ENCODE measurements around the gene CCDC12. TPM values are rescaled to one million over a fixed set of nuclear protein-coding genes. Genes with fewer than 3 reads are reported as not detected.
"Not testable (repeated sequence)": the region's sequence is repeated elsewhere in the genome, so short reads cannot be mapped to it uniquely, and the experiment has no call there.

Gene CCDC12
- total RNA-seq, 1 experiment from 2014 or later: 32.1 TPM

DNA sequence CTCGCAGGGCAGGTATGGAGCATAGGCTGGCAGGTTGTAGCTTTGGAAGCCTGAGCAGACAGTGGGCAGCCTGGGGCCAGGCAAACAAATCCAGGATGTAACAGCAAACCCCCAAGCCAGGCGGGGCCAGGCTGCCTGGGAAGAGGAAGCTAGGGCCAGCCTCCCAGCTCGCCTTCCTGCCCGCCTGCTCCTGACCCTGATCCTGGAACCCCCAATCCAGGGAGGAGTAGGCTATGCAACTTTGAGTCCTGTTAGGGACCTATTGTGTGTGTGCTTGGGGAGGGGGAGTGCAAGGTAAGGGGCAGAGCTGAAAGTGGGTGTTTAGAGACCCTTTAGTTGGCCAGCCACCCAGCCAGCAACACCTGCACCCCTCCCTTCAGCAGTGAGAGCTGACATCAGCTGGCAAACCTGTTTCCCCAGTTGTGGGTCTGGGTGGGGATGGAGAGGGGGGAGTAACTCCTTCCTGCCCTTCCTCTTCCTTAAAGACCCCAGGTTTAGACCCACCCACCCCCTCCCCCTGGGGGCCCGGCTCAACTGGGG lies 5.5 kb upstream of the CCDC12 start:
- no peak for DNase-seq (ENCODE audit: low read depth)

GRCh38 chr3:46979958-46980497 lies 3.5 kb upstream of the CCDC12 start:
- no peak for DNase-seq (ENCODE audit: low read depth)

- DNase-seq (ENCODE audit: low read depth): peak; percentile 93
Measured at GRCh38 chr3:46978985-46979944, 2.7 kb upstream of the CCDC12 start, which contains the start of gene NBEAL2. TSS of gene NBEAL2 (plus strand) at chr3:46979666. CDS start at chr3:46979862, 196 bp downstream.

DNA sequence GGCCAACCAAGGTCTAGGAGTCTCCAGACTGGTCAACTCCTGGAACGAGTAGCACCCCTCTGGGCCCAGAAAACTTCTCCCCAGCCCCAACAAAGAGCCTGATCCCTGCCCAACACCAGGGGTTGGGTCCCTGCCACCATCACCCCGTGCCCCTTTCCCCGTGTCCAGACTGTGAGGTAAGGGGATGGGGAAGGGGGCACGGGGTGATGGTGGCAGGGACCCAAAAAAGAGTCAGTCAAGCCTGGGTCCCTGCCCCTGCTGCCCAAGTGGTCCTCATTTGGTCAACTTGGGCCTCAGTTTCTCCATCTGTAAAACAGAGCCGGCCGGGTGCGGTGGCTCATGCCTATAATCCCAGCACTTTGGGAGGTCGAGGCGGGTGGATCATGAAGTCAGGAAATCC lies 1.8 kb upstream of the CCDC12 start:
- DNase-seq (ENCODE audit: low read depth): no peak

GRCh38 chr3:46977811-46978195 lies 1.3 kb upstream of the CCDC12 start:
- no peak for DNase-seq (ENCODE audit: low read depth)

GRCh38 chr3:46974421-46975171 lies 1.9 kb downstream of the CCDC12 start:
- DNase-seq (ENCODE audit: low read depth): no peak

DNA sequence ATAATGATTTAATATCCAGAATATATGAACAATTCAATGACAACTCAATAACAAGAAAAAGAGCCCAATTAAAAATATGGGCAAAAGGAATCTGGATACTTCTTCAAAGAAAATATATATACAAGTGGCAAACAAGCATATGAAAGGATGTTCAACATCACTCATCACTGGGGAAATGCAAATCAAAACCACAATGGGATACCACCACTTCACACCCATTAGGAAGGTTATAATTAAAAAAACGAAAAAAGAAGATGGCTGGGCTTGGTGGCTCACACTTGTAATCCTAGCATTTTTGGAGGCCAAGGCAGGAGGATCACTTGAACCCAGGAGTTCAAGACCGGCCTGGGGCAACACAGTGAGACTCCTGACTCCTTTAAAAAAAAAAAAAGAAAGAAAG lies 4.1 kb downstream of the CCDC12 start:
- DNase-seq (ENCODE audit: low read depth): no peak

DNA sequence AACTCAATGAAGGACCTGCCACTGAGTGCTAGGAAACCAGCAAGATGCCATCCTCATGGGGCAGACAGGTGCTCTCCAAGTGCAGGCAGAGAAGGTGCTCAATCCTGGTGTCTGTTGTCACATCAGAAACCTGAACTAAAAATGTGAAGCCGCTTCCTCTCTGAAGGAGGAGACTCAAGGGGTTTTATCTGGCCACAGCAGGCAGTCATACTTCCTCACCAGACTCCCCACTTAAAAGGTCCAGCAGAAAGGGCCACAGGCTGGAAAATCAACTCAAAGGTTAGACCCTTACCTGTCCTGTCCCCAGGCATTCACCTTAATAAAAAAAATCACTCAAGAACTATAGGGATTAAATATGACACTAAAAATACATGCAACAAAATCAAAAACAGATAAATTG lies 4.8 kb downstream of the CCDC12 start:
- no peak for DNase-seq (ENCODE audit: low read depth)

DNA sequence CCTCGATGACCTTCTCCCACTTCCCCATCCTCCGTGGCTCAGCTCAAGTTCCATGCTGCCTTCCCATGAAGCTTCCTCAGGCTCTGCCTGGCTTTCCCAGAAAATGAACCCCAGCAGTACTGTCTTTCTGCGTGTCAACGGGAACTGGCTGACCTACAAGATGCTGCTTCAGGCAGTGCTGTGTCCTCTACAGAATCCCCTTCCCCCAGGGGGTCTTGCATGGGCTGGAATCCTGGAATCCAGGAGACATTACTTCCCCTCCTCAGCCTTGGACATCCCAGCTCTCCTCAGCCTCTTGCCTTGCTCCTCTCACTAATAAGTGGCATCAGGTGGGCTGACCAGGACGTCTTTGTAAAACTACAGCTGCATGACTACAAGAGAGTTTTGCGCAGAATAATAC lies 5.4 kb downstream of the CCDC12 start:
- DNase-seq (ENCODE audit: low read depth): no peak

GRCh38 chr3:46970391-46971091 lies 6.0 kb downstream of the CCDC12 start:
- no peak for DNase-seq (ENCODE audit: low read depth)

DNA sequence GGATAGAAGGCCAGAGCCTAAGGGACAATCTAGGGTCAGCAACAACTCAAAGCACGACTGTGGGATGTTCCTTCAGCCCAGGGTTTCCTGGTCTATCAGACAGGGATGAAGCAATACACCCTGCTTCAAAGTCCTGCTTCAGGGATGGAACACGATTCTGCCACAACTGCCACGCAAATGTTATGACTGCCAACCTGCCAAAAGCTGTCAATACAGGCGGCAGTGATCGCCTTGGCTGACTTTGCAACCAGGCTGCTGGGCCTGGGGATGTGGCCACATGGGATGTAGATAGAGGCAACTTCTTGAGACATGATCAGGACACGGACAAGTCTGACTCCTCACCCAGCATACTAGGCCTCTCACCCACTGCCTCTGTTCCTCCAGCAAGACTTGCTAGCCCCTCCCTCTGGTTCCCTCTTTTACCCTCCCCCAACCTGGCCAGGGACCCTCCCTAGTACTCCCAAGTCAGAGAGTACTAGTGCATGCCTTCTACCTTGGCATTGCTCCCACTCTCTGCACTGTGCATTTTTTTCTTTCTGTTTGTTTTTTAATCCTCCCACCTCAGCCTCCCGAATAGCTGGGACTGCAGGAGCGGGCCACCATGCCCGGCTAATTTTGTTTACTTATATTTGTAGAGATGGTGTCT lies 7.6 kb downstream of the CCDC12 start:
- no peak for DNase-seq (ENCODE audit: low read depth)

DNA sequence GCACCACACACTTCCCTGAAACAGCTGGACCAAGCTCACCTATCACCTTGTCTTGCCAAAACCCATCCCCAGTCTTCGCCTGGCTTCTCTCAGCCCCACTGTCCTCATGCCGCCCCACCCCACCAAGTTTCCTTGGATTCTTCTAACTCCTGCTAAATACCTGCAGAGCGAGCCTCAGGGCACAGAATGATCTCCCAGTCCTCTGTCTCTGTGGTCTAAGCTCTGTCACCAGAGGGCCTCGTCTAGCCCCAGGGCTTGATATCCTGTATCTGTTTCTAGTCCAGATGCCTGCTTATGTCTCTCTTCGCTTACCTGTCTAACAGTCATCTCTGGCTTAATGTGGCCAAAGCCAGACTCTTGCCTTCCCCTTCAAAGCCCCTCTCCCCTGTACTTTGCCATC lies 9.7 kb downstream of the CCDC12 start:
- no peak for DNase-seq (ENCODE audit: low read depth)

DNA sequence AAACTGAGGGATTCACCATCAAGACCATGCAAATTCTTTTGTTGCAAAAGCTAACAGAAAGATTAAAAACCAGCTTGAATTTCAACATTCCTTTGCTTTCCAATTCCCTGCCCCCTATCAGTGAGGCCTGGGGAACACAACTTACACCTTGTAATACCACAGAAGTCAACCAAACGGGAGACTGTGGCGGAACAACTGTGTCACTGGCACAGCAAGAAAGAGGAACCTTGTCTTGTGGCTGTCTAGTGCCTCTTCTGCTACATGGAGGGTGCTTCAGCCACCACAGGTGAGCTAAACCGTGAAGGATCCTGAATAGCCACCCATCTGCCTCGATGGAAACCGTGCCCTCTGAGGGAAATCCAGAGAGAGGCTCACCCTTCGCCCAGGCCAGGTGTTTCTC lies 11.4 kb downstream of the CCDC12 start:
- DNase-seq (ENCODE audit: low read depth): no peak

DNA sequence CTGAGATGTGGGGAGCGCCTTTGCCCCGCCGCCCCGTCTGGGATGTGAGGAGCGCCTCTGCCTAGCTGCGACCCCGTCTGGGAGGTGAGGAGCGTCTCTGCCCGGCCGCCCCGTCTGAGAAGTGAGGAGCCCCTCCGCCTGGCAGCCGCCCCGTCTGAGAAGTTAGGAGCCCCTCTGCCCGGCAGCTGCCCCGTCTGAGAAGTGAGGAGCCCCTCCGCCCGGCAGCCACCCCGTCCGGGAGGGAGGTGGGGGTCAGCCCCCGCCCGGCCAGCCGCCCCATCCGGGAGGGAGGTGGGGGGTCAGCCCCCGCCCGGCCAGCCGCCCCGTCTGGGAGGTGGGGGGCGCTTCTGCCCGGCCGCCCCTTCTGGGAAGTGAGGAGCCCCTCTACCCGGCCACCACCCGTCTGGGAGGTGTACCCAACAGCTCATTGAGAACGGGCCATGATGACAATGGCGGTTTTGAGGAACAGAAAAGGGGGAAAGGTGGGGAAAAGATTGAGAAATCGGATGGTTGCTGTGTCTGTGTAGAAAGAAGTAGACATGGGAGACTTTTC lies 12.4 kb downstream of the CCDC12 start:
- not testable (repeated sequence) for DNase-seq (ENCODE audit: low read depth)

- no peak for DNase-seq (ENCODE audit: low read depth)
Measured at GRCh38 chr3:46962990-46963389, 13.6 kb downstream of the CCDC12 start.

DNA sequence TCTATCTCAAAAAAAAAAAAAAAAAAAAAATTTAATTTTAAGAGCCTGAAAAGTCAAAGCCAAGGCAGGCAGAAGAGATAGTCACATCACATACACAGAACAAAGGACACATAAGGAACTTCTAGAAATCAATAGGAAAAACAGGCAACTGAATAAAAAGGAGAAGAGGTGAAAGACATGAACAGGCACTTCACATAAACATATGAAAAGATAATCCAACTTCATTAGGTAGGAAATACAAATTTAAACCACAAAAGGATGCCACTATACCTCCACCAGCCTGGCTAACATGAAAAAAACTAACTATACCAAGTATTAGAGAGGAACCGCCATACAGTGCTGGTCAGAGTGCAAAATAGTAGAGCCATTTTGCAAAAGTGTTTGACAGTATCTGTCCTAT lies 14.1 kb downstream of the CCDC12 start:
- DNase-seq (ENCODE audit: low read depth): no peak

- no peak for DNase-seq (ENCODE audit: low read depth)
Measured at GRCh38 chr3:46960835-46961234, 15.7 kb downstream of the CCDC12 start.

- DNase-seq (ENCODE audit: low read depth): peak; percentile 13
Measured at GRCh38 chr3:46960081-46960701, 16.4 kb downstream of the CCDC12 start.

DNA sequence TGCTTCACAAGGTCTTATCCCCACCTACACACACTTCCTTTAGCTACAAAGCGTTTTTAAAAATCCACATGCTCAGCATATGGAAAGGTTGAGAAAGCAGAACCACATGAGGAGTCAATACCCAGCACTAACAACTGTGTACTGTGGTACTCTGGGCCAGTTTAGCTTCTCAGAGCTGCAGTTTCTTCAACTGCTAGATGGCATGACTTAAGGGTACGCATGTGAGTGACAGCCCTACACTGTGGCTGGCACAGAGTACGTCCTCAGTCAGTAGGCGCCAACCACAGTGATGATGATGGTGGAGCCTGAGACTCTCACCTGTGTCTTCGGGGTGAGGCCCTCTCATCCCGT lies 17.4 kb downstream of the CCDC12 start:
- DNase-seq (ENCODE audit: low read depth): no peak

GRCh38 chr3:46958467-46959160 lies 17.9 kb downstream of the CCDC12 start:
- no peak for DNase-seq (ENCODE audit: low read depth)

Measured in RPMI7951 (cell line).